Measurements from ENCODE around the gene ATP4A. TPM values are rescaled to one million over a fixed set of nuclear protein-coding genes. Genes with fewer than 3 reads are reported as not detected.

Gene ATP4A
- polyA plus RNA-seq, 3 donors = 0.11 TPM; not detected in 2

GRCh38 chr19:35553385-35554000 lies 10.0 kb downstream of the ATP4A start:
- DNase-seq (ENCODE audit: extremely low read depth in 1 of 11, low read depth in 9 of 11, low spot score in 4 of 11) = no peak

DNA sequence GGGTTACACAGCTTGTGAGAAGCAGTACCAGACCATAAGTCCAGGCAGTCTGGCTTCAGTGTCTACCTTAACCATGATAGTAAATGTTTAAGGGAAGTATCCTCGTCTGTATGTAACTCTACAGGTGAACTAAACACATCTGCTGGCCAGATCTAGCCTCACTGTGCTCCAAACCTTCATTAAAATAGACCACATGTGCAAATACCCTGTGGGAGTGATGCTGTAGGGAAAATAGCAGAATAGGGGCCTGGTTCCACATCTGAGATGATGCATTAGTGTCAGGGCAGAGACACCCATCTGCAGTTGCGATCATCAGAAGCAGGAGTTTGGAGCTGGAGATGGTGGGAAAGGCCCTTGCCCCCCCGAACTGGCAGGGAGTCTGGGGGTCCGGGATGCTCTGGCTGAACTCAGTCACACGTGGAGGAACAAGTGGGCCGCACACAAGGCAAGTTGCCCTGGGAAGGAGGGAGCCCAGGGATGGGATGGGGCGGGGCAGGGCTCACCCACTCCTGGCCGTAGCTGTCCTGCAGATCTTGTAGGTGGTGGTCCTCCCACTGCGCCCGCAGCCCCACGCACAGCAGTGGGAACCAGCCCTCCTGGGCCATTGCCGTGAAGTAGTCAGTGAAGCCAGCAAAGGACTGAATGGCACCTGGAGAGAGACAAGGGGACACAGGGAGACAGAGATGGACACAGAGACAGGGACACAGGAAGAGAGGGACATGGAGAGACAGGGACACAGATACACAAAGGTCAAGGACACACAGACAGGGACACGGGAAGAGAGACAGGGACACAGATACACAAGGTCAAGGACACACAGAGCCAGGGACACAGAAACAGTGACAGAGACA lies 10.7 kb downstream of the ATP4A start:
- no peak for DNase-seq (ENCODE audit: extremely low read depth in 1 of 11, low read depth in 9 of 11, low spot score in 4 of 11)

GRCh38 chr19:35551091-35551810 lies 12.2 kb downstream of the ATP4A start:
- no peak for DNase-seq (ENCODE audit: extremely low read depth in 1 of 11, low read depth in 9 of 11, low spot score in 4 of 11)

GRCh38 chr19:35549879-35550523 lies 13.5 kb downstream of the ATP4A start:
- DNase-seq (ENCODE audit: extremely low read depth in 1 of 11, low read depth in 9 of 11, low spot score in 4 of 11) = no peak

DNA sequence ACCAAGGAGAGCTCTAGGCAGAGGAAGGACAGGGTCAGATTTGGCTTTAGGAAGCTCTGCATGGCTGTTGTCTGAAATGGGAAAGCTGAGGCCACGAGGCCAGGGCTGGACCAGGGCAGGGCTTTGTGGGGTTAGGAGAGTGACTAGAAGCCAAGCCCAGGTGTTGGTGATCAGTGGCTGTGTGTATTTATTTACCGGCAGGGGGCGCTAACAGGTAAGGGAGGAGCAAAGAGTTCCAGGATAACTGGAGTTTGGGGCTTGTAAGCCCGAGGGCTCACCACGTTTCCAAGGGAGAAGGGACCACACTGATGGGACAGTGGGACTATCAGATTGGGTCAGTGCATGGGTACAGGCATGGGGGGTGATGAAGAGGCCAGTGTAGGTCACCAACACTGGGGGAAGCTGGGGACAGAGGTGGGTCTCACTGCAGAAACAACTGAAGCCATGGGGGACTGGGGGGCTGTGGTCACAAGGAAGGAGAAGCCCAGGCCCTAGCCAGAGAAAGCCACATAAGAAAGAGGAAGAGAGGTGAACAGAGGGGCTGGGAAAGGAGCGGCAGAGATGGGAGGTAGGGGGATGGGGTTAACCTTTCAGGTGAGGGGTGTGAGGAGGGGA lies 14.2 kb downstream of the ATP4A start:
- peak in 8 of 11 donors; percentile 38 to 64 (median 50) for DNase-seq (ENCODE audit: extremely low read depth in 1 of 11, low read depth in 9 of 11, low spot score in 4 of 11)

DNA sequence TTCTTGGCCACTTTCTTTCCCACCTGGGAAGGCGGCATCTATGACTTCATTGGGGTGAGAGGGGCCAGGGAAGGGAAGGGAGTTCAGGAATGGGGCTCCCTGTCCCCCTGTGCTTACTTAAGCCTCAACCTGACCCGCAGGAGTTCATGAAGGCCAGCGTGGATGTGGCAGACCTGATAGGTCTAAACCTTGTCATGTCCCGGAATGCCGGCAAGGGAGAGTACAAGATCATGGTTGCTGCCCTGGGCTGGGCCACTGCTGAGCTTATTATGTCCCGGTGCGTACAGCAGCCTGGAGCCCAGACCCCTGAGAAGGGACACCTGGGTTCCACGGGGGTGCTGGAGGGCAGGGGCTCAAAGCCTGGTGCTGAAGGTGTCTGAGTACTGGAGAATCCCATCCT lies 16.9 kb downstream of the ATP4A start:
- DNase-seq (ENCODE audit: extremely low read depth in 1 of 11, low read depth in 9 of 11, low spot score in 4 of 11) = no peak

- DNase-seq (ENCODE audit: extremely low read depth in 1 of 11, low read depth in 9 of 11, low spot score in 4 of 11) = no peak
These were observed 17.5 kb downstream of the ATP4A start for GRCh38 chr19:35545855-35546381.

DNA sequence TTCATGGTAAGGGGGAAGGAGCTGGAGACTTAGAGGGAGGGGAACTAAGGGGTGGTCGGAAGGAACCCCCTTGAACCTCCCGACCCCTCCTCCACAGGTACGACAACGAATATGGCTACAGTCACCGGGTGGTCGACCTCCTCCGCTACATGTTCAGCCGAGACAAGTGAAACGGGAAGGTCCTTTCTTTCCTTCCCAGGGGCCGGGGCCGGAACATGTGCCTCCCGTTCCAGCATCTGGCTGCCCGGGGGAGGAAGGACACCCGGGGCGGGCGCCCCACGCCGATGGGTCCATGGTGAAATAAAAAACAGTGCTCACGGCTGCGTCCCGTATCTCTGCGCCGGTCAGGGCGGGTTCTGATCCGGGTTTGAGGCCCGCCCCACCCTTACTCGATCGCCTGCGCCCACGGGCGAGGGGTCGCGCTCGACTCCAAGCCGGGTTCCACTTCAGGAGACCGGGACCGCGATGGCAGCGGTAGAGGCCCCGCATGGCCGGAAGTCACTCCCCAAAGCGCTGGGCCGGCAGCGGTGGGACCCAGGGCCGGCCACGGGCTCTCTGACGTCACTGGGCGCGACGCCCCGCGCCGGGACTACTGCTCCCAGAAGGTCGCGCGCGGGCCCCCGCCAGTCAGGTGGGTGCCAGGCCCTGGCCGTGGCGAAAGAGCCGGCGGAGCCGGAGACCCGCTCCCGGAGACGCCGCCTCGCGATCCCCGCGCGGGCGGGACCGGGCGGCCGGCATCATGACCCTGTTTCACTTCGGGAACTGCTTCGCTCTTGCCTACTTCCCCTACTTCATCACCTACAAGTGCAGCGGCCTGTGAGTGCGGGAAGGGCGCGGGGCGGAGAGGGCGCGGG lies 18.2 kb downstream of the ATP4A start, which contains the start of gene TMEM147:
TSS of gene TMEM147 (plus strand) at position 626 of the 854 bp plus-strand sequence. CDS start at position 740, 114 bp downstream.
- peak; percentile 62 to 87 (median 85) for DNase-seq (ENCODE audit: extremely low read depth in 1 of 11, low read depth in 9 of 11, low spot score in 4 of 11)

DNA sequence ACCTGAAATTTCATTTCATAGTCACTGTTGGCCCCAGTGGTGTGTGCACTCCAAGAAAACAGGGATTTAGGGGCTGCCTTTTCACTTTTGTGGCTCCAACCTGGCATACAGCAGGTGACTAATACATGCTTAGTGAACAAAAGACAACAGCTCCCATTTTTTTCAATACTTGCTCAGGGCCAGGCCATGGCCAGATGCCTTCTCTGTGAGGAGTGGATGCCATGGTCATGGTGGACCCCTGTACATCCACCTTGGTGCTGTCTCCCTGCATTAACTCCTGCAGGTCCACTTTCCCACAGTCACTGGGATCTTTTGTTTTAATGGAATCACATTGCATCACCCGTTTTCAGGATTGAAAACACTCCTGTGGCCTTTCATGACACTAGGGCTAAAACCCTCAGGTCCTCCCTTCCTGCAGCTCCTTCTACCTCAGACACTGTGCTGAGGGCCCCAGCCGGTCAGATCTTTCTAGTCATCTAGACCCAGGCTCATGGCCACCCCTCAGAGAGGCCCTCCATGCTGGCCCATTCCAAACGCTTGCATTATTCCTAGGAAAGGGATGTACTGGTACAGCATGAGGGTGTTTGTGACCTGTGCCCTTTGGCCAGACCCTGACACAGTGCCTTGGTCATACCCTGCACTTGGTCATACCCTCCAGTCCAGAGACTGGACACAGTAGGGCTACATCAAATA lies 19.2 kb downstream of the ATP4A start:
- no peak for DNase-seq (ENCODE audit: extremely low read depth in 1 of 11, low read depth in 9 of 11, low spot score in 4 of 11)

GRCh38 chr19:35543280-35544109 lies 20.0 kb downstream of the ATP4A start:
- no peak for DNase-seq (ENCODE audit: extremely low read depth in 1 of 11, low read depth in 9 of 11, low spot score in 4 of 11)

DNA sequence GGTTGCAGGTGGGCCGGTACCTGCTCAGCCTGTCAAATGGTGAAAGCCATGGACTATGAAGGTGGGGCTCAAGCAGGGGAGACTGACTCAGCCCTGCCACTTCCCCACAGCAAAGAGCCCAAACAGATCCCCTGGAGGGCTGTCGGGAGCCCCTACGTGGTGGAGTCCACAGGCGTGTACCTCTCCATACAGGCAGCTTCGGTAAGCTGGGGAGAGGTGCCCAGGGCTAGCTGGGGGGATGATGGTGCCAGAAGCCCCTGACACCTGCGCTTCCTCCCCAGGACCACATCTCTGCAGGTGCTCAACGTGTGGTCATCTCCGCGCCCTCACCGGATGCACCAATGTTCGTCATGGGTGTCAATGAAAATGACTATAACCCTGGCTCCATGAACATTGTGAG lies 21.2 kb downstream of the ATP4A start:
- DNase-seq (ENCODE audit: extremely low read depth in 1 of 11, low read depth in 9 of 11, low spot score in 4 of 11) = no peak

DNA sequence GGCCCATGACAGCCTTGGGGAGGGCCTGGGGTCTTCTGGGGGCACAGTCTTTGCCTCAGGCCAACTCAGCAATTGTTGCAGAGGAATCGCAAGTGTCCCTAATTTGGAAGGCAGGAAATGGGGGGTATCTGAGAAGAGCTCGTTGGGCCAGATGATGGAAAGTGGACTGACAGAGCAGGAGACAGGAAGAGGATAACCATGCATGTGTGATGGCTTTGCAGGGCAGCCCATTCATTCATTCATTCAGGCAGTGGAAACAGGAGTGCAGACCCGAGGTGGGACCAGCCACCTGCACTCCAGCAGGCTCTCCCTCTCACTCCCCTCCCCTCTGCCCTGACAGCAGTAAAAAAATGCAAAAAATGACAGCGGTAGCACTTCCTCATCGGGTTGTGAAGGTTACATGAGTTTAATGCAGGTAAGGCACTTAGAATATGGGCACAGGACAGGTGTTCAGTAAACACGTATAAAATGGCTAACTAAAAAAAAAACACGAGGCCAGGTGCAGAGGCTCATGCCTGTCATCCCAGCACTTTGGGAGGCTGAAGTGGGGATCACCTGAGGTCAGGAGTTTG lies 23.0 kb downstream of the ATP4A start:
- DNase-seq (ENCODE audit: extremely low read depth in 1 of 11, low read depth in 9 of 11, low spot score in 4 of 11) = no peak

GRCh38 chr19:35539850-35540249 lies 23.6 kb downstream of the ATP4A start:
- no peak for DNase-seq (ENCODE audit: extremely low read depth in 1 of 11, low read depth in 9 of 11, low spot score in 4 of 11)

DNA sequence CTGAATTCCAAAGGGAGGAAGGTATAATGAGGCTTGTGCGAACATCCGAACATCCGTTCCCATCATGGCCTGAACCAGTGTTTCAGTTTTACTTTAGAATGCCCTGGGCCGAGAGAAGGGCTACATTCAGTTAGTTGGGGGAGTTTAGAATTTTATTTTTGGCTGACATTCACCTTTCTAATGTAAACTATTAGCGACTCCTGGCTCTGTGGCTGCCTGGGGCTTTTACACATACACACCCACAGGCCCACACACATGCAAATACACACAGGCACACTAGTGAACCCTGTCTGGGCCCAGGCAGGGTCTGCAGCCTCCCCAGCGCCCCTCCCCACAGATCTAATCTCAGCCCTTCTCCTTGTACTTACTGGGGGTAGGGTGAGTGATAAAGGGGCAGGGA lies 24.1 kb downstream of the ATP4A start:
- no peak for DNase-seq (ENCODE audit: extremely low read depth in 1 of 11, low read depth in 9 of 11, low spot score in 4 of 11)

DNA sequence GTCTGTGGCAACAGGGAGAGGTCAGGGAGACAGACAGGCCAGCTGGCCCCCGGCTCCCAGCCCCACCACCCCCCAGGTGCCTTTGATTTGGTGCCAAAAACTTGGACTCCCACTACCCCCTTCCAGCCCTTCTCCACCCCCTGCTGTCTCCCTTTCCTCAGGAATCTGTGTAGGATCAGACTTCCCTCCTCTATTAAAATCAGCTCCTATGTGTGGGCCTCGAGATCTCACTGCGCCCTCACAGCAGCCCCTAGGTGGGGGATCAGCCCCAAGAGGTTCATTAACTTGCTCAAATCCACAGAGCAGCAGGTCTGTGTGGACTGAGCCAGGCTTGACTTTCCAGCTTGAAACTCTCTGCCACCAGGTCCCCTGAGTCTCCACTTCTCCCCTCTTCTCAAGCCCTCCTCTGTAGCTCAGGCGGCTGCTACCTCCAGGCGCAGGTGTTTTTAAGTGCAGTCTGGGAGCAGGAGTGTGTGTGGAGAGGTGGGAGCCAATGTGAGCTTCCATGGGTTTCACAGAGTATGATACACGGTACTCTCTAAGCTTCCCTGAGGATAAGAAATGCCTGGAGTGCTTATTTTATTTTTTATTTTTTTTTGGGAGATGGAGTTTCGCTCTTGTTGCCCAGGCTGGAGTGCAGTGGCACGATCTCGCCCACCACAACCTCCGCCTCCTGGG lies 28.5 kb downstream of the ATP4A start:
- no peak for DNase-seq (ENCODE audit: extremely low read depth in 1 of 11, low read depth in 9 of 11, low spot score in 4 of 11)

Measured in renal cortex interstitium (tissue), 11 donors.